HG03097 (cell line): ENCODE results near the gene KCNH2.
A peak's percentile ranks its signal among the peaks of the same experiment; 100 is the strongest.

Experiments used
- ATAC-seq: cut with Tn5 transposase; IDR thresholded peaks from one replicate; pipeline ENCODE4 v1.9.1; 2021; ENCODE audit not compliant: unreplicated experiment, low FRiP score

The KCNH2 gene

DNA sequence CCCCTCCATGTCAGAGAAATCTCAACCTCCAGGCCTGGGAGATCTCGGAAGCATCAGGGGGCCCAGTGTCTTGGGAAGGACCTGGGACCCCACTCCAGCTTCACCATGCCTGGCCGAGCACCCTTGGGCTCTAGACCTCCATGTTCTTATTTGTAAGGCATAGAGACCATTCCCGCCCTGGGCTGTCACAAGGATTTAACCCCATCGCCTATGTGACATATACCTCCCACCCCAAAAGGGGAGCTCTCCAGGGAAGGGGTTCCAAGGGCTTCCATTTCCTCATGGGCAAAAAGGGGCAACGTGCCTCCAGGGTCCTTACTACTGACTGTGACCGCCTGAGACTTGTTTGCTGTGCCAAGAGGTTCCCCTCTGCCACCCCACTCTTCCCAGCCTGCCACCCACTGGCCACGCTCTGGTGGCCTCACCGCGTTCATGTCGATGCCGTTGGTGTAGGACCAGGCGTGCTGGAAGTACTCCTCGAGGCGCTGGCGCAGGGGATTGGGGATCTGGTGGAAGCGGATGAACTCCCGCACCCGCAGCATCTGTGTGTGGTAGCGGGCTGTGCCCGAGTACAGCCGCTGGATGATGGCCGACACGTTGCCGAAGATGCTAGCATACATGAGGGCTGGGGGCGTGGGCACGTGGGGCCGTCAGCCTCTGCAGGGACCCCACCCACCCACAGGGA, 27.5 kb downstream of the KCNH2 start:
- no peak for ATAC-seq

DNA sequence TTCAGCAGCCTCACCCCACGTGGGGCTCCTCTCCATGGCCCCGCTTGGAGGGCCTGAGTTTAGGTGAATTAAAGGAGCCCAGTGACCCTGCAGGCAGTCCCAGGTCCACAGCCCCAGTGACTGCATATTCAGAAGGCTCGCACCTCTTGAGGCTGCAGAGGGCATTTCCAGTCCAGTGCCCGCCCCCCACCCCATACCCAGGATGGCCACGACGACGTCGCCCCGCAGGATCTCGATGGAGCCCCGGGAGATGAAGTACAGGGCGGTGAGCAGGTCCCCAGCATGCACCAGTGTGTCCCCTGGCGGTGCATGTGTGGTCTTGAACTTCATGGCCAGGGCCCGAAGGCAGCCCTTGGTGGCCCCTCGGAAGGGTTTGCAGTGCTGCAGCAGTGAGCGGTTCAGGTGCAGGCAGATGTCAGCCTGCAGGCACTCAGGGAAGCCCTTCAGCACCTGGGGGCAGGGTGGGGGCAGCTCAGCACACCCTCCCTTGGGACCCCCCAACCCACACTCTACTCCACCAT, 28.1 kb downstream of the KCNH2 start:
- ATAC-seq: no peak

DNA sequence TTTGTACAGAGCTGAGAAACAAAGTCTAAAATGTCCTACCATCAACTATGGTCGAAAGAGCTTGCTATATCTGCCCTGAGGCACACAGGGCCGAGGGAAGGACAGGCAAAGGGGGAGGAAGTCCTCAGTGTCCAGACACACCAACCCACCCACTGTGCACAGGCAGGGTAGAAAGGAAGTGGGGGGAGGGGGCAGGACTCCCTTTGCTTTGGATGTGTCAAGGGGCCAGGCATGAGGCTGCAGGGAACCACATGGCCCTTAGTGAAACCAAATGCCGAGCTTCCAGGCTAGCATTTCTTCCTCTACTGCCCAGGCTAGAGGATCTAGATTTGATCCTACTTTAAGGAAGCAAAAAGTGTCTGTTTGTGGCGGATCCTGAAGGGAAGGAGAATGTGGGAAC, 28.6 kb downstream of the KCNH2 start:
- no peak for ATAC-seq

DNA sequence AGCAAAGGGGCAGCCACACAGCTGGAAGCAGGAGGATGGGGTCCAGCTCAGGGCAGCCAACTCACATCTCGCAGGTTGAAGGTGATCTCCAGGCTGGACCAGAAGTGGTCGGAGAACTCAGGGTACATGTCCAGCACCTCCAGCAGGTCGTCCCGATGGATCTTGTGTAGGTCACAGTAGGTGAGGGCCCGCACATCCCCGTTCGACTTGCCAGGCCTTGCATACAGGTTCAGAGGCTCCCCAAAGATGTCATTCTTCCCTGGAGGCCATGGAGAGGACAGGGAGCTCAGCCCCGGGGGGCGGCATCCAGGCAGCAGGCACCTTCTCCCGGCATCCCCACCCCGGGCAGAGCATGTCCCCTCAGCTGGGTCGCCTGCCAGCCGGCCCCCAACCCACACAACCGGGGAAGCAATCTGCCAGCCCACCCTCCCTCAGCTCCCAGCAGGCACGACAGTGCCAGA, 29.3 kb downstream of the KCNH2 start:
- no peak for ATAC-seq

DNA sequence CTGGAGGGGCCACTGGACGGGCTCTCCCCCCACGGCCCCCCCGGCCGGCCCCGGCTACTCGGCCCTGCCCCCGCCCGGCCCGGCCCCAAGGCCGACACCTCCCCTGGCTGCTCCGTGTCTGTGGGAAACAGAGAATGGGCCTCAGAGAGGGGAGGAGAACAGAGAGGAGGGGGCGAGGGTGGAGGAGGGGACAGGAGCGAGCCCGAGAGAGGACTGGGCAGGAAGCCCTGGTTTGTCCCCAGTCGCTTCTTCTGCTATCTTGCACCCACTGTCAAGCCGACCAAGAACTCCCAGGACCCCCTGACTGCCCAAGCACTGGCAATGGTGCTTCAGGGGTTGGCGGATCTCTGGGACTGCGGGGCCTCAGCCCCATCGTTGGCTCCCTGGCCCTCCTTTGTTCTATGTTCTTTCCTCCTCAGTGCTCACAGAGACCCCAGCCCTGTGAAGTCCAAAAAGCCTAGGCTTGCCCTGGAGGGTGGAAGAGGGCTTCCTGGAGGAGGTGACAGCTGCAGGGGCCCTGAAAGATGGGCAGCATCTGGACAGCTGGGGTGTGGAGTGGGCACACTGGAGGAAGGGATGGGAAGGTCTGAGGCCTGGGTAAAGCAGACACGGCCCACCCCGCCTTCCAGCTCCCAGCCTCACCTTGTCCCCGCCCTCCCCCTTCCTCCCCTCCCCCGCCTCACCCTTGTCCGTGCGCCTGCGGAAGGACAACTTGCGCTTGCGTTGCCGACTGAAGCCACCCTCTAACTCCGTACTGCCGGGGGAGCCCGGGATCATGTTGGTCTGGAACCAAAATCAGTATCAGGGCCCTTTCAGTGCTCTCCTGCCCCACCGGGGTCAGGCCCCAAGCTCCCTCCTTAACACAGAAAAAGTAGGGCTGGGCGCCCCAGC, 30.1 kb downstream of the KCNH2 start:
- ATAC-seq: no peak

DNA sequence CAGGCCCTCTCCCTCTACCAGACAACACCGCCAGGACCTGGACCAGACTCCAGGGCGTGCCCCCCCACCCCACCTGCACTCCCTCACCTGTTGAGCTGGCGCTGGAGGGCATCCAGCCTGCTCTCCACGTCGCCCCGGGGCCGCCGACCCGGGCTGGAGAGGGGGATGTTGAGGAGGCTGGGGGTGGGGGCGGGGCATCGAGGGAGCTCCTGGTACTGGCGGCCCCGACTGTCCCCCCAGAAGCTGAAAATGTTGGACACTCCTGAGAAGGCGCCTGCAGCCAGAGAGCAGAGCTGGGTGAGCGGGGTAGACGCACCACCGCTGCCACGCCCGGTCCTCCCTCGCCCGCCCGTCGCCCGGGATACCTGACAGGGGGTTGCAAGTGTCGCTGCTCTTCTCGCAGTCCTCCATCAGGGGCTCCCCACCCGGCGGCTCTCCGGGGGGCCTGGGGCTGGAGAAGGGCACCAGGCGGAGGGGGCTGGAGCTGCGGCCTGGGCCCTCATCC, 30.8 kb downstream of the KCNH2 start:
- no peak for ATAC-seq

DNA sequence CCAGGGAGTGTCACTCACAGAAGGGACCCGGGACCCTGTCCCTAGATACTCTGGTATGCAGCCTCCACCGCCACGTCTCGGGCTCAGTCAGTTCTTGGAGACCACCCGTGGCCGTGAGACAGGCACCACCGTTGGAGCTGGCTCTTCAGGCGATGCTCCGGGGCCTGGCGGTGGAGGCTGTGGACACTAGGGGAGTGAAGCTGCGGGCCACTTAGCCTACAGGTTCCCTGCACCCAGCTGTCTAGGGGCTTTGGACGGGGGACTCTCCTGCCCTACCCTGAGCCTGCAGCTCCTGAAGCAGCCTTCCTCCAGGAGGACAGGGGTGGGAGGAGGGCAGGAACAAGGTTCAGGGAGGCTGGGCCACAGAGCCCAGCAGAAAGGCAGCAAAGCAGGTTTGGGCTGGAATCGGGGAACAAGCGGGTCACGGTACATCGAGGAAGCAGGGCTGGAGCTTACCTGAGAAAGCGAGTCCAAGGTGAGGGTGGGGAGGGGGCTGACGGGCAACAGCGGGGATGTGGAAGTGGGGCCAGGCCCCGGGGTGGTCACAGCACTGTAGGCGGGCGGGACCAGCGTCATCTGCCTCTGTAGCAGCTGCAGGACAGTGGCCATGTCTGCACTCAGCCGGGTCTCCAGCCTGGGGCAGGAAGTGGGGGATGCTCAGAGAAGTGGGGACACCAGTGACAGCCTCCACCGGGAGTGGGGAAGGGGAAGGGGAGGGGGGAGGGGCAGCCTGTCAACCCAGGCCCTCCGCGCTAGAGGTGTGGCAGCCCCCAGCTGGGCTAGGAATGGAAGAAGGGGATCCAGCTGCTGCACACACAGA, 31.5 kb downstream of the KCNH2 start:
- ATAC-seq: no peak

DNA sequence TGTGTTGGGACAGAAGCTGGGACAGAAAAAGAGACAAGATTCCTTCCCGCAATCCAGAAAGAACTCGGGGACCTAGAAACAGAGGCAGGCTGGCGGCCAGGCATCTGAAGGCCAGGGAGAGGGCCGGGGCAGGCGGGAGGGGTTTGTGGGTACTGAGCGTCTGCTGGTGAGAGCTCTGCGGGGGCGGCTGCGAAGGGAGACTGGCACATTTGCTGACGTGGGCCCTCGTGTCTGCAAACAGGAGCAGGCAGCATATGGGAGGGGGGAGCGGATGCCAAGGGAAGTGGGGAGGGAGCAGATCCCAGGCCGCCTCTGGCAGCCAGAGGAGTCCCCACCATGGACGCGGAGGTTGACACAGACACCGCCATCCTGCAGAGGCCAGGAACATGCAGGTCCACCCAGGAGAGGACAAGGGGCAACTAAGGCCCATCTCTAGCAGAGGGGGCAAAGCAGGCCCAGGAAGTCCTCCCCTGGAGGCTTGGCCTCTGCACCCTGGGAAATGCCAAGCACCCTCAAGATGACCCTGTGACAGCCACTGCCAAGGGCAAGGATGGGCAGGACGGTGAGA, 32.2 kb downstream of the KCNH2 start:
- no peak for ATAC-seq

DNA sequence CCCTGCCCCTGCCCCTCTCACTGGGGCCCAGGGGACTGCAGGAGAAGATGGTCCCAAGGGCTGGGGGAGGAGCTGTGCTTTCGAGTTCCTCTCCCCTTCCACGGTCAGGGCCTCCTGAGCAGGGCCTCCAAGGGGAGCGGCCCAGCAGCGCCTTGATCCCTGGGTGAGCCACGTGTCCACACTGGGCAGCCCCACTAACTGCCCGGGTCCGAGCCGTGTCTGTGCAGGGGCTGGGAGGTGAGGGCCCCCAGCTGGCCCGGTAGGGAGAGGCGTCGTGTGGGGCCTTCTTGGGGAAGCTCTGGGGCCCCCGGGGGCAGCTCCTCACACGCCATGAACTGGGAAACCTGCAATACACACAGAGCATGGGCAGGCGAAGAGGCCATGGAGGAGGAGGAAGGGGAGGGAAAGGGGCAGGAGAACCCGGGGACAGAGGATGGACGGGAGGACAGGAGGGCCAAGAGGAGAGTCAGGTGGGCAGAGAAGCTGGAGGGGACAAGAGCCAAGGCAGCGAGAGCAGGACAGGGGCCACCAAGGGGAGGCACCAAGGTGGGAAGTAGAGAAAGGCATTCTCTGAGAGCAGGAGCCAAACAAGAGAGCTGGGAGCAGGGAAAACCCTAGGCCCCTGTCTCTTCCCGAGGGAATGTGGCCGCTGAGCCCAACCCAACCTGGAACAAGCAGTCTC, 32.8 kb downstream of the KCNH2 start:
- ATAC-seq: no peak

DNA sequence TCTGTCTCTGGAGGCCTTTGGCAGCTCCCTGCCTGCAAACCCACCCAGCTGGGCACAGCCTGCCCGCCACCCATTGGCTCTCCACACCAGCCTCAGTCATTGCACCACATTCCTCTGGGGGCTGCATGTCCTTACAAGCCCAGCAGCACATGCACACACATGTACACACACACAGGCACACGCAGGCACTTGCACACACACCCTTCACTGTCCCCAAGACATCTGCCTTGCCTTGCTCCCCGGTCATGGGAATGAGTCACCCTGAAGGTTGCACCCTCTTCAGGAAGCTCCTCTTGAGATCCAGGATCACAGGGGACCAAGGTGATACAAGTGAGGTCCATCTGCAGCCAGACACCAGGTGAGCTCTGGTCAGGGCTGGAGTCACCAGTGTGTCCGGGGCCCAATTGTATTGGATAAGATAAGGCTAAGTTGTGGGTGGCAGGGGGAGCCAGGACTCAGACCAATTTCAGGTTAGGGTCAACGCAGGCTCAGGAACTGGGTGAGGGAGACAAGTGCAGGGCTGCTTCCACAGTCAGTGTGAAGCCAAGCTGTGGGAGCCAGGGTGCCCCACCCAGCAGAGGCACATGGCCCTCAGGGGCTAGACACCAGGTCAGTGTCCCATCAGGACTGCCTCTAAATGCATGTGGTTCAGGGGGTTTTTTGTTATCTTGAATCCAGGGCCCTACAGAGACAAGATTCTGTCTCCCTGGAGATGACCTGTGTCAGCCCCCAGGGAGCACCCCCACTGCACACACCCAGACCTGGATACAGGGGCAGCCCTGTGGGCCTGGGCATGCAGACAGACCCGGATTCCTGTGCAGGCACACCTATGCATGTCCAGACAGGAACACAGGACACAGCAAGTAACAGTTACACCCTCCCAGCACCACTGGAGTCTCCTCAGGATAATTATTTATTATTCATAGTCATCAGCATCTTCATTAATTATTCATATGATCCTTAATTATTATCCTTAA, 33.8 kb downstream of the KCNH2 start:
- no peak for ATAC-seq

DNA sequence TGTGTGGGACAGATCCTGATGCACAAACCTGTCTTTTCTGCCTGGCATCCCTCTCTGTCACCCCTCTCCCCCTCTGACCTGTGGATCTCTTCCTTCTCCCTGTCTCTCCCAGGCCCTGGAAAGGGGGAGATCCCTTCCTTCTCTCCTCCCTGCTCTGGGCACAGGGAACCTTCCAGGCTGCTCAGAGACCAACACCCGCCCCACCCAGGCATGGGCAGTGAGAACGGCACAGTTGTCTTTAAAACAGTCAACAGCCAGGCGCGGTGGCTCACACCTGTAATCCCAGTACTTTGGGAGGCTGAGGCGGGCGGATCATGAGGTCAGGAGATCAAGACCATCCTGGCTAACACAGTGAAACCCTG, 34.7 kb downstream of the KCNH2 start:
- ATAC-seq: no peak

DNA sequence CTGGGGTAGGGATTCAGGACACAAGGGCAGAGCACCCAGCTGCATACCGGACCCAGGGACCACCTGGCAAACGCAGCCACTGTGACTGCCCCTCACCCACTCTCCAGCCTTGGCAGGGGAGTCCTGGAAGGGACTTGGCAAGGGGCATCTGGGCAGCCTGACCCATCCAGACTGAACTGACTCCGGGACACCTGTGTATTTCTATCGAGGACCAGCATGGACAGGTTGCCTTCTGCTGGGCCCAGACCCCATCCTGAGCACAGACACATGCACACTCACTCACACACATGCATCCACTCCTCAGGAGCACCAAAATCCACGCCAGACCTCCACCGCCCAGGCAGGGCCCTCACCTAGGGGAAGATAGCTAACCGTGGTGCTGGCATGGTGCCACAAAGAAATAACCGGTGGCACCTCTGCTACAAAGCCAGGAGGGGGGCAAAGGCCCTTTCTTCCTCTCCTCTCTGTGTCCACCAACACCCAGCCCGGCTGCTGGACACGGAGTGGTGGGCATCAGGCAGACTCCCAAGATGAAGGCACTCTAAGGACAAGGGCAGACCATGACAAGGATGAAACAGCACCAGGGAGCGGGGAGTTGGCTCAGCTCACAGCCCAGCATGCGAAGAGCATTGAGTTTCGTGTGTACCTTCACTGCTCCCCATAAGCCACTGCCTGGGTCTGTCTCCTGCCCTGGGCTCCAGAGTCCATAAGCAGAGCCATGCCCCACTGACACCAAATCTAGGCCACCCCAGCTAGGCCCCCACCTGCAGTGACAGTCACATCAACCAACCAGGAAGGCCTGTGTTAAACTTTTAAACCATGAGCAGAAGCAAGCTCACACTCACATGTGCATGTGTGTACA, 35.3 kb downstream of the KCNH2 start:
- no peak for ATAC-seq

DNA sequence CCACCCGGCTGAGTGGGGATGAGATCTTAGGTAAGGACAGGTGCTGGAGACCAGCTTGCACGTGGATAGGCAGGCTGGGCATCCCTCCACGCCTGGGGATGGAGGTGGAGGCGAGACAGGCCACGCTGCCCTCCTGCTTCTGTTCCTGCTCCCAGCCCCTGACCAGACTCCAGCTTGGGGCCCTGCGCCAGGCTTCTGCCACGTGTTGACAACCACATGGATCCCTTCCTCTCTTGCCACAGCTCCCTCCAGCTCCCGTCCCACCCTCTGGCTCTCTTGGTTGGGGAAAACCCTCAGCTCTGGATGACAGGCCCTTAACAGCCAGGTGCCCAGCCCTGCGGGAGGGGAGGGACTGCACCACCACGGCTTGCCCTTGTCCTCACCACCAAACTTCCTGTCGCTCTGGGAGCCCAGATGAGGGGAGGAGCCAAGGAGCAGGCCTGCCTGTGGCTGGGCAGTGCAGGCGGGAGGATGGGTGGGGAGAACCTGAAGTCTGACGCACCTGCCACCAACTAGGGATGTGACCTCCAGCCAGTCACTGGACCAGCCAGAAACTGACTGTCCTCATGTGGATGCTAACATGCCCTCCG, 36.0 kb downstream of the KCNH2 start:
- ATAC-seq: peak; percentile 75

DNA sequence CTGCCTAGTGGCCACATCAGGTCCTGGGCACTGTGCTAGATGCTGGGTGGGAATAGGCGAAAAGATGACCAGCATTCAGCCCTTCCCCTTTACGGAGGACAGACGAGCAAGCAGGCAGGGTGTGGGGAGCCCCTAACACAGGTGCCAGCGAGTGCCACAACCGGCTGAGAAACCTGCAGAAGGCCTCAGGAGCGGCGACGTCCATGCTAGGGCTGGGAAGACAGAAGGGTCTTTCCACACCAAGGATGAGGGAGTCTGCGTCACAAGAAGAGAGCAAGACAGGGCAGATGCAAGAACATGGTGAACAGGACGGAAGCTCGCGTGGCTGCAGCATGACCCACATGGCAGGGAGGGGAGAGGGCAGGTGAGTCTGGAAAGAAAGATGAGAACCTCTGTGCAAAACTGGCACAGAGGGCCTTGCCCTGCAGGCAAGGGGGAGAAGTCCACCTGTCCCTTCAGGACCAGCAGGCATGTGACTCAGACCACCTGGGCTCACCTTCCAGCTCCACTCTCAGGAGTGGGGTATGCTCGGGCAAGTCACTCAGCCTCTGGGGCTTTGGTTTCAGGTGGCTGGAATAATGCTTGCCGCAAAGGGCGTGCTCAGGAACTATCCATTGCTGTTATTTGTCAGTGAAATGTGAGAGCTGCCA, 36.6 kb downstream of the KCNH2 start:
- no peak for ATAC-seq

DNA sequence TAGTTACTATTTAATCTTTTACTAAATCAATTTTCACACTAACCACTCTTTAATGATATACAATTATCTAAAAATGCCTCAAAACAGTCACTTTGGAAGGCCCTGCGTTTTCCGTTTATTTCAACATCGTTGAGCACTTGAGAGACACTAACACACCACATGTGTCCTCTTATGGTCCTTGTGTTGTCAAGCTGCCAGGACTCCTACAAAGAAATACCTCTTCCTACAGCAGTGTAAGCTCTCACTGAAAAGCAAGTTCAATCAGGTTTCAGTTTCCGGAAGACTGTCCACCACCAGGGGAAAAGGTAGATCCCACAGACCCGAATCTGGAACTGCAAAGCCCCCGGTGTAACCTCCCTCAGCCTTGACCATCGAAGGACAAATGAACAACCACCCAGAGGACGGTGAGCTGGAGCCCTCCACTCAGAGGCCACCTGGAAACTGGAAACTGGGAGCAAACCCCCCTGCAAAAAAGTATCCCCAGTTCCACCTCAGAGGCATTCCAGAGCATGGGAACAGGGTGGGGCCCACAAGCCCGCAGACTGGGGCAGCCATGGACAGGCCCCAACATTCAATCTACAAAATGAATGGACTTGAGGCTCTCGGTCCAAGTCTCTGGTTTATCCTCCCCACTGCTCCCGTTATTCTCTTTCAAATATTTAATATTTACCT, 37.6 kb downstream of the KCNH2 start:
- no peak for ATAC-seq

DNA sequence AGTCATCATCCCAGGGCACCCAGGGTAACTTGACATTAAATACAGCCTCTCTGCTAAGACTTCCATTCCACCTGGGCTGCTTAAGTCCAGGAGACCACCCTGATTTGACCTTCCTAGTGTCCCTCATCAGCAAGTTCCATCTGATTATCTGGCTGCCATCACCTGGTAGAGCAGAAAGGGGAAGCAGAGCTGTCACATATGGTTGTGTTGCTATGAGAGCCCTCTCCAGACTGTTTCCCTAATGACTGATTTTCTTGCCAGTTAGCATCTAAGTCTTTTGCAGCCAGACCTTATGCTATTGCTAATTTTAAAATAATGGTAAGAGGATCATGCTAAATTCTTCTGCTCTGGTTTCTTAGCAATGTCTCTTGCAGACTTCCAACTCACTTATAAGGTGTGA, 38.7 kb downstream of the KCNH2 start:
- no peak for ATAC-seq
